ENCODE data around the gene TOP3B. TPM values are rescaled to one million over a fixed set of nuclear protein-coding genes. Genes with fewer than 3 reads are reported as not detected.

Gene TOP3B
- total RNA-seq, 1 experiment from 2014 or later, result 68.6 TPM

DNA sequence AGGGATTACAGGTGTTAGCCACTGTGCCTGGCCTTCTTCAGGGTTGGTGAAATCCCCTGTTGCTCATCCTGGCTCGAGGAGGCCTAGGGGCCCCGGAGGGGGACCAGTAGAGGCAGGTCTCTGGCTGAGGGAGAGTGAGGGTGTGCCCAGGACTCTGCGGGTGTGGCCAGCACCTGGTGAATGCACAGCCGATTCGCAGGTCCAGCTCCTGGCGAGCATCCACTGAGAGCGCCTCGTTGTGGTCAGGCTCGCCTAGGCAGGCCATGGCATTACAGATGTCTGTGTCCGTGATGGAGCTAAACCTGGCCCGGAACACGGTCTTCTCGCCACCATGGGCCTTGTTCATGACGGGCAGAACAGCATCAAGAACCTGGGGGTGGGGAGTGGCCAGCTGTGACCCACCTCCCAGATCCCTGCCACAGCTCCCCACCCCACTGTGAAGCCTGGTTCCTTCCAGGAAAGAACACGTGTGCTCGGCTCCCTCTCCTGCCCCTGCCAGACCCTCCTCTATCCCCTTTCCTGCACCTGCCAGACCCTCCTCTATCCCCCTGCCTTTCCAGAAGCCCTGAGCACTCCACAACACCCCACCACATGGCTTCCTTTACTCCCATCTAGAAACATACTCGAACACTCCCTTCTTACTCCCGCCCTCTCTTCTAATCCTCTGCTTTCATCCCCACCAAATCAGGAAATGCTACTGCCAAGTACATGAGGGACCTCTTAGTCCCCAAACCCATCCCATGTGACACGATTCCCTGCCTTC, 12.4 kb downstream of the TOP3B start:
- POLR2A ChIA-PET, result no interaction called here

DNA sequence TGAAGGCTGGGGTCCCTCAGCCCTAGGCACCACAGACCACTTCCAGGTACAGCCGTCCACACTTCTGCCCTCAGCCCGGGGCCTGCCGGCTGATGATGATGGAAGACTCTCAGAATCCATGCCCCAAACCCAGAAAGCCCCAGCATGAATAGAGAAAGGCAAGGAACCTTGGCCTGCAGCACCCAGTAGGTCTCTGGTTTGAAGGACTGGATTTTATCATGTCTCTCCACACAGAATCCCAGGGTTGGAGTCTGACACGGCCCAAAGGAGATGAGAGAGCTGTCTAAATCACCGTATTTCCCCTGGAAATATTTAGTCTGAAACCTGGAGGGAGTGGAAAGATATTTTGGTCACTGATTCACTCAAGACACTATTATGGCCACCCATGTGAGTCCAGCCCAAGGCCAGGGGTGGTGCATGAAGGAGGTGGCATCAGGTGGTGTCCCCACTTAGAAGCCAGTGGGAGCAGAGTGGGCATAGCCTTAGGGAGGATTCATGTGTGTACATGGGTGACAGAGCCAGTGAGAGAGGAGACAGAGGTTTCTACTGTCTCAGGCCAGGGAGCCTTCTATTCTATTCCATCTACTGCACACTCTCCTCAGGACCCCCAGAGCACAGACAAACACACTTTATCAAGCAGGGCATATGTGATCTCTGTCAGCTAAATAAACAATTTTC, 14.0 kb downstream of the TOP3B start:
- peaks cover 64% of the 10 kb centered on the region for H3K36me3 Mint-ChIP-seq

More for the DNA sequence above, 12.4 kb downstream of the TOP3B start:
- TF ChIP-seq, protein P1, sequence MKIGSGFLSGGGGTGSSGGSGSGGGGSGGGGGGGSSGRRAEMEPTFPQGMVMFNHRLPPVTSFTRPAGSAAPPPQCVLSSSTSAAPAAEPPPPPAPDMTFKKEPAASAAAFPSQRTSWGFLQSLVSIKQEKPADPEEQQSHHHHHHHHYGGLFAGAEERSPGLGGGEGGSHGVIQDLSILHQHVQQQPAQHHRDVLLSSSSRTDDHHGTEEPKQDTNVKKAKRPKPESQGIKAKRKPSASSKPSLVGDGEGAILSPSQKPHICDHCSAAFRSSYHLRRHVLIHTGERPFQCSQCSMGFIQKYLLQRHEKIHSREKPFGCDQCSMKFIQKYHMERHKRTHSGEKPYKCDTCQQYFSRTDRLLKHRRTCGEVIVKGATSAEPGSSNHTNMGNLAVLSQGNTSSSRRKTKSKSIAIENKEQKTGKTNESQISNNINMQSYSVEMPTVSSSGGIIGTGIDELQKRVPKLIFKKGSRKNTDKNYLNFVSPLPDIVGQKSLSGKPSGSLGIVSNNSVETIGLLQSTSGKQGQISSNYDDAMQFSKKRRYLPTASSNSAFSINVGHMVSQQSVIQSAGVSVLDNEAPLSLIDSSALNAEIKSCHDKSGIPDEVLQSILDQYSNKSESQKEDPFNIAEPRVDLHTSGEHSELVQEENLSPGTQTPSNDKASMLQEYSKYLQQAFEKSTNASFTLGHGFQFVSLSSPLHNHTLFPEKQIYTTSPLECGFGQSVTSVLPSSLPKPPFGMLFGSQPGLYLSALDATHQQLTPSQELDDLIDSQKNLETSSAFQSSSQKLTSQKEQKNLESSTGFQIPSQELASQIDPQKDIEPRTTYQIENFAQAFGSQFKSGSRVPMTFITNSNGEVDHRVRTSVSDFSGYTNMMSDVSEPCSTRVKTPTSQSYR (CRISPR knock-in tag; IDR thresholded peaks at IDR 0.05), result no peak
- TF ChIP-seq, protein P2, sequence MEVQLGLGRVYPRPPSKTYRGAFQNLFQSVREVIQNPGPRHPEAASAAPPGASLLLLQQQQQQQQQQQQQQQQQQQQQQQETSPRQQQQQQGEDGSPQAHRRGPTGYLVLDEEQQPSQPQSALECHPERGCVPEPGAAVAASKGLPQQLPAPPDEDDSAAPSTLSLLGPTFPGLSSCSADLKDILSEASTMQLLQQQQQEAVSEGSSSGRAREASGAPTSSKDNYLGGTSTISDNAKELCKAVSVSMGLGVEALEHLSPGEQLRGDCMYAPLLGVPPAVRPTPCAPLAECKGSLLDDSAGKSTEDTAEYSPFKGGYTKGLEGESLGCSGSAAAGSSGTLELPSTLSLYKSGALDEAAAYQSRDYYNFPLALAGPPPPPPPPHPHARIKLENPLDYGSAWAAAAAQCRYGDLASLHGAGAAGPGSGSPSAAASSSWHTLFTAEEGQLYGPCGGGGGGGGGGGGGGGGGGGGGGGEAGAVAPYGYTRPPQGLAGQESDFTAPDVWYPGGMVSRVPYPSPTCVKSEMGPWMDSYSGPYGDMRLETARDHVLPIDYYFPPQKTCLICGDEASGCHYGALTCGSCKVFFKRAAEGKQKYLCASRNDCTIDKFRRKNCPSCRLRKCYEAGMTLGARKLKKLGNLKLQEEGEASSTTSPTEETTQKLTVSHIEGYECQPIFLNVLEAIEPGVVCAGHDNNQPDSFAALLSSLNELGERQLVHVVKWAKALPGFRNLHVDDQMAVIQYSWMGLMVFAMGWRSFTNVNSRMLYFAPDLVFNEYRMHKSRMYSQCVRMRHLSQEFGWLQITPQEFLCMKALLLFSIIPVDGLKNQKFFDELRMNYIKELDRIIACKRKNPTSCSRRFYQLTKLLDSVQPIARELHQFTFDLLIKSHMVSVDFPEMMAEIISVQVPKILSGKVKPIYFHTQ (CRISPR knock-in tag; IDR thresholded peaks at IDR 0.05), result no peak
- no peak for TF ChIP-seq ETV6 (CRISPR knock-in tag; IDR thresholded peaks at IDR 0.05)
- no peak for TF ChIP-seq ZNF317 (CRISPR knock-in tag; IDR thresholded peaks at IDR 0.05; ENCODE audit: borderline replicate concordance, low read depth)
- TF ChIP-seq, protein P3, sequence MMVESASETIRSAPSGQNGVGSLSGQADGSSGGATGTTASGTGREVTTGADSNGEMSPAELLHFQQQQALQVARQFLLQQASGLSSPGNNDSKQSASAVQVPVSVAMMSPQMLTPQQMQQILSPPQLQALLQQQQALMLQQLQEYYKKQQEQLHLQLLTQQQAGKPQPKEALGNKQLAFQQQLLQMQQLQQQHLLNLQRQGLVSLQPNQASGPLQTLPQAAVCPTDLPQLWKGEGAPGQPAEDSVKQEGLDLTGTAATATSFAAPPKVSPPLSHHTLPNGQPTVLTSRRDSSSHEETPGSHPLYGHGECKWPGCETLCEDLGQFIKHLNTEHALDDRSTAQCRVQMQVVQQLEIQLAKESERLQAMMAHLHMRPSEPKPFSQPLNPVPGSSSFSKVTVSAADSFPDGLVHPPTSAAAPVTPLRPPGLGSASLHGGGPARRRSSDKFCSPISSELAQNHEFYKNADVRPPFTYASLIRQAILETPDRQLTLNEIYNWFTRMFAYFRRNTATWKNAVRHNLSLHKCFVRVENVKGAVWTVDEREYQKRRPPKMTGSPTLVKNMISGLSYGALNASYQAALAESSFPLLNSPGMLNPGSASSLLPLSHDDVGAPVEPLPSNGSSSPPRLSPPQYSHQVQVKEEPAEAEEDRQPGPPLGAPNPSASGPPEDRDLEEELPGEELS (CRISPR knock-in tag; IDR thresholded peaks at IDR 0.05), result no peak
- TF ChIP-seq SOX15 (CRISPR knock-in tag; IDR thresholded peaks at IDR 0.05), result no peak
- TF ChIP-seq, protein P4, sequence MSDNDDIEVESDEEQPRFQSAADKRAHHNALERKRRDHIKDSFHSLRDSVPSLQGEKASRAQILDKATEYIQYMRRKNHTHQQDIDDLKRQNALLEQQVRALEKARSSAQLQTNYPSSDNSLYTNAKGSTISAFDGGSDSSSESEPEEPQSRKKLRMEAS (CRISPR knock-in tag; IDR thresholded peaks at IDR 0.05), result no peak
- TF ChIP-seq EMX1 (CRISPR knock-in tag; IDR thresholded peaks at IDR 0.05), result no peak
- TF ChIP-seq, protein P5, sequence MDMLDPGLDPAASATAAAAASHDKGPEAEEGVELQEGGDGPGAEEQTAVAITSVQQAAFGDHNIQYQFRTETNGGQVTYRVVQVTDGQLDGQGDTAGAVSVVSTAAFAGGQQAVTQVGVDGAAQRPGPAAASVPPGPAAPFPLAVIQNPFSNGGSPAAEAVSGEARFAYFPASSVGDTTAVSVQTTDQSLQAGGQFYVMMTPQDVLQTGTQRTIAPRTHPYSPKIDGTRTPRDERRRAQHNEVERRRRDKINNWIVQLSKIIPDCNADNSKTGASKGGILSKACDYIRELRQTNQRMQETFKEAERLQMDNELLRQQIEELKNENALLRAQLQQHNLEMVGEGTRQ (CRISPR knock-in tag; IDR thresholded peaks at IDR 0.05), result no peak
- Mint-ChIP-seq H3K4me1 (no peaks in the 10 kb centered on the region), H3K27me3 (ENCODE audit: low read depth) (no peaks in the 10 kb centered on the region), H3K27ac (no peak overlapping the region), H3K4me3 (no peak overlapping the region), H3K9me3 (no peaks in the 10 kb centered on the region), H3K36me3 (peaks cover 60% of the 10 kb centered on the region)
- ATAC-seq (no peak; the same call in 1 of the 2 replicates), DNase-seq (ENCODE audit: low spot score) (no peak)
- CTCF ChIA-PET, result interaction anchor here (0.6 to 3.7 kb wide), 10 partner anchors 12 to 250 kb away, joined by 3 to 32 read pairs (median 4); partner anchors contain the start of genes PPM1F and TOP3B

More for the DNA sequence above, 14.0 kb downstream of the TOP3B start:
- DNase-seq (ENCODE audit: low spot score), result no peak
- H3K27me3 Mint-ChIP-seq (ENCODE audit: low read depth), result no peaks in the 10 kb centered on the region
- H3K4me1 Mint-ChIP-seq, result no peaks in the 10 kb centered on the region
- H3K9me3 Mint-ChIP-seq, result no peaks in the 10 kb centered on the region
- ATAC-seq, result no peak
- H3K27ac Mint-ChIP-seq, result no peak overlapping the region
- no peak overlapping the region for H3K4me3 Mint-ChIP-seq
- no peak for TF ChIP-seq ZNF232 (CRISPR knock-in tag; IDR thresholded peaks at IDR 0.05)
- TF ChIP-seq, protein P6, sequence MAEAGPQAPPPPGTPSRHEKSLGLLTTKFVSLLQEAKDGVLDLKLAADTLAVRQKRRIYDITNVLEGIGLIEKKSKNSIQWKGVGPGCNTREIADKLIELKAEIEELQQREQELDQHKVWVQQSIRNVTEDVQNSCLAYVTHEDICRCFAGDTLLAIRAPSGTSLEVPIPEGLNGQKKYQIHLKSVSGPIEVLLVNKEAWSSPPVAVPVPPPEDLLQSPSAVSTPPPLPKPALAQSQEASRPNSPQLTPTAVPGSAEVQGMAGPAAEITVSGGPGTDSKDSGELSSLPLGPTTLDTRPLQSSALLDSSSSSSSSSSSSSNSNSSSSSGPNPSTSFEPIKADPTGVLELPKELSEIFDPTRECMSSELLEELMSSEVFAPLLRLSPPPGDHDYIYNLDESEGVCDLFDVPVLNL (CRISPR knock-in tag; IDR thresholded peaks at IDR 0.05; ENCODE audit: borderline replicate concordance, low read depth), result no peak
- ChIA-PET POLR2A (no interaction called here), CTCF (no interaction called here)
